ENCODE results near the gene MAPRE3. TPM values are rescaled to one million over a fixed set of nuclear protein-coding genes. Genes with fewer than 3 reads are reported as not detected.
A peak's percentile ranks its signal among the peaks of the same experiment; 100 is the strongest.
"Not testable (repeated sequence)": the region's sequence is repeated elsewhere in the genome, so short reads cannot be mapped to it uniquely, and the experiment has no call there.

MAPRE3 gene
- total RNA-seq, 1 experiment from 2014 or later: 1.6 TPM

- no peak for DNase-seq (ENCODE audit: low read depth)
Observed at GRCh38 chr2:27069961-27070618, 99.7 kb downstream of the MAPRE3 start.

GRCh38 chr2:27070653-27071276 is 100.3 kb downstream of the MAPRE3 start:
- no peak for DNase-seq (ENCODE audit: low read depth)

DNA sequence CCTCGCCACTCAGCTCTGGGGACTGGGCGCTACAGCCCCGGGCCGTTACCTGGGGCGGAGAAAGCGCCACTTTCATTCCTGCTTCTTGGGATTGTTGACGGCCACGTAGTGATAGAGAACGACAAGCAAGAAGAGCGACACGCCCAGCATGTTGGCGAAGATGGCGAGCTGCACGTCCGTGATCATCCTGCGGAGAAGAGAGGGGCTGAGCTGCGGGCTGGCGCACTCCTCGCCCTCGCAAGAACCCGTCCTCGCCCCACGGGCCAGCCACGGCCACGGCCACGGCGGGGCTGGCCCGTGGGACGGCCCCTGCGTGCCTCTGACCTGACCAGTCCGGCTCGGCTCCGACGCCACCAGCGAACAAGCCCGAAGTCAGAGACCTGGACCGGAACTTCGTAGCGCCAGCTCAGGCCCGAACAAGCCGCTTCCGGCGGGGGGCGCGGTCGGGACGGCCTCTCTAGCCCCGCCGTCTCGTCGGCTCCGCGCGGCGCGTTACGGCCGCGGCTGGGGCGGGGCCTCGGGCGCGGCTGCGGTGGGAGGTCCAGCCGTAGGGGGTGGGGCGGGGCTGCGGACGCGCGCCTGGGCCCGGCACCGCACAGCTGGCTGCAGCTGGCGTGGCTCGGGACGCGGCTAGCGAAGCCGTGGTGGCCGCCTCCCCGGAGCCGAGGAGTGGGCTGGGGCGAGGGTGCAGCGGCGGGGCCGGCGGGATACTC is 101.0 kb downstream of the MAPRE3 start, which contains the start of gene OST4:
Gene OST4 (minus strand): TSS at position 378 of the 713 bp plus-strand sequence.
- DNase-seq (ENCODE audit: low read depth): peak; percentile 93

DNA sequence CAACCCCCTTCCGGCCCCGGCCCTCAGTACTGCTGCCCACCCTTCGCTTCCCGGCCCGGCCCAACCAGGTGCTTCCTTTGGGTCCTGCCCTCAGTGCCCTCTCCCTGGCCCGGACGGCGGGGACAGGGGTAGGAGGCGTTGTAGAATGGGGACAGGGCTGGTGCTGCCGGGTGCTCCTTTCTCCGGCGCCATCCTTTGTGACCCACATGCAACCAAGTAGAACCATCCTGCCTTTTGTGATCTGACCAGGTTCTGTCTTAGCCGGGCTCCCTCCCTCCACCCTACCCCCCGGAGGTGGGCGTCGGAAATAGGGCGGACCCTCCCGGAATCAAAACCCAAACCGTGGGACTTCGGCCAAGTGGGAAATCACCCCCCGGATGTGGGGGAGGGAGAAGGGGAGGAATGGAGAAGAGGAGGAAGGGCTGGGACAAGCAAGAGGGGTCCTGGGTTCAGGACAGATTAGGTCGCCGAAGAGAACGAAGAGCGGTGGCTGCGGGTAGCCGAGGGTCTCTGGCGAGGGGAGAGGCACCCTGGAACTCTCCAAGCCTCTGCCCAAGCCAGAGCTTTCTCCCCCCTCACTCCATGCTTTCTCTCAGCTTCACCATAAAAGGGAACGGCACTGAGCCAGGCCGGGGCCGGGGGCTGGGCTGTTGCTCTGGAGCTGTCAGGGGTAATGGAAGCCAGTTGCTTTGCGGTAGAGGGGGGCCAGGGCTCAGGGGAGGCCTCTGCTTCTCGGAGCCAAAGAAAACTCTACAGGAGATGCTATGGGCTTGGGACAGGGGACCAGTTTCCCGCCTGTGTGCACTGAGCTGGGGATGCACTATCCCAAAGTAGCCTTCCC is 101.8 kb downstream of the MAPRE3 start:
- DNase-seq (ENCODE audit: low read depth): peak; percentile 32

DNA sequence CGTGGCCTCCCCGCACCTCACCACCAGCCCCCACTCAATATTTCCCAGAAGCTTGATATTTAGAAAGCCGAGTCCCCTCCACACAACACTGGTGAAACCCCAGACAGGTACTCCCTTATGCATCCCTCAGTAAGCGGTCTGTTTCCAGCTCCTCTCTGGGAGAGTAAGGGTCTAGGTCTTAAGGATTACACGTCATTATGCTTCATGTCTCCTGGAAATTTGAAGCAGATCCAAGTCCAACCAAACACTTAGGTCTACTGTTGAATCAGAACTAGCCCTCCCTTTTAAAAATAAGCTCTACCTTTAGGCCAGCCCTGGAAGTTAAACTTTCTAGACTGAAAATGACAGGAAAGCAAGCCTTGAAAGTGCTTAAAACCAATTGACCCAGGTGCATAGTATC is 102.5 kb downstream of the MAPRE3 start:
- no peak for DNase-seq (ENCODE audit: low read depth)

DNA sequence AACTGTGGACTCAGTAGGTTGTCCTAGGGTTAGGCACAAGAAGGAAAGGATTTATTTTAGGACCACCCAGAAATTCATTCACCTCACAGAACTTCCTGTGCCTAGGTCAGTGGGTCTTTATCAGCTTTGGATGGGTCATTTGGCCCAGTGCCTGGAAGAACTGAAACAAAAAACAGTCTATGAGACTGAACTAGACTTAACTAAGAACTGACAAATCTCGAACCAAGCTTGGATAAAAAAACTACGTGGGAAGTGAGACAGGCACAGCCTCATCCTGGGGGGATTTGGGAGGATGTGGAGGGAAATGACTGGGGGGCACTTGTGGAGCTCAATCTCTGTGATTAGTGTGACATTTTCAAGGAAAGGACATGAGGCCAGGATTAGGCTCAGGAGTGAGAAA is 103.3 kb downstream of the MAPRE3 start:
- DNase-seq (ENCODE audit: low read depth): no peak

- peak; percentile 56 for DNase-seq (ENCODE audit: low read depth)
Observed at GRCh38 chr2:27074738-27075565, 104.5 kb downstream of the MAPRE3 start.

DNA sequence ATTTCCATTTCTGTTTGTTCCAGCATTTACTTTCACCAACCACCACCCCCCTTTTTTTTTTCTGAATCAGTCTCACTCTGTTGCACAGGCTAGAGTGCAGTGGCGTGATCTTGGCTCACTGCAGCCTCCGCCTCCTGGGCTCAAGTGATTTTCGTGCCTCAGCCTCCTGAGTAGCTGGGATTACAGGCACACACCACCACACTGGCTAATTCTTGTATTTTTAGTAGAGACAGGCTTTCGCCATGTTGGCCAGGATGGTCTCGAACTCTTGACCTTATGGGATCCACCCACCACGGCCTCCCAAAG is 105.1 kb downstream of the MAPRE3 start:
- DNase-seq (ENCODE audit: low read depth): not testable (repeated sequence)

- no peak for DNase-seq (ENCODE audit: low read depth)
Observed at GRCh38 chr2:27076323-27076722, 105.9 kb downstream of the MAPRE3 start.

Other genes starting within 250 kb of the MAPRE3 start
- 25.6 and 28.5 TPM in 2 replicates for gene SLC35F6, start 206.4 kb upstream of the MAPRE3 start, total RNA-seq (2014; rRNA removed; shearing (Covaris generic))
- 67.8 and 82.6 TPM in 2 replicates for gene CENPA, start 184.6 kb upstream of the MAPRE3 start, total RNA-seq (2014; rRNA removed; shearing (Covaris generic))
- not detected in 2 replicates for gene DPYSL5, start 122.5 kb upstream of the MAPRE3 start, total RNA-seq (2014; rRNA removed; shearing (Covaris generic))
- gene TMEM214, start 62.3 kb downstream of the MAPRE3 start, total RNA-seq (2014; rRNA removed; shearing (Covaris generic)): 69.5 and 99.8 TPM in 2 replicates
- 29.1 and 32.3 TPM in 2 replicates for gene AGBL5, start 81.0 kb downstream of the MAPRE3 start, total RNA-seq (2014; rRNA removed; shearing (Covaris generic))
- gene OST4, start 101.0 kb downstream of the MAPRE3 start, total RNA-seq (2014; rRNA removed; shearing (Covaris generic)): 784 and 843 TPM in 2 replicates
- gene EMILIN1, start 108.0 kb downstream of the MAPRE3 start, total RNA-seq (2014; rRNA removed; shearing (Covaris generic)): 27.6 and 44.8 TPM in 2 replicates
- gene KHK, start 116.1 kb downstream of the MAPRE3 start, total RNA-seq (2014; rRNA removed; shearing (Covaris generic)): 4.1 and 5.8 TPM in 2 replicates
- 5.2 and 5.3 TPM in 2 replicates for gene CGREF1, start 148.5 kb downstream of the MAPRE3 start, total RNA-seq (2014; rRNA removed; shearing (Covaris generic))
- 0.12 TPM in 1 of 2 replicates, not detected in the other for gene ABHD1, start 153.2 kb downstream of the MAPRE3 start, total RNA-seq (2014; rRNA removed; shearing (Covaris generic))
- 68.0 and 73.1 TPM in 2 replicates for gene PREB, start 164.0 kb downstream of the MAPRE3 start, total RNA-seq (2014; rRNA removed; shearing (Covaris generic))
- gene PRR30, start 168.8 kb downstream of the MAPRE3 start, total RNA-seq (2014; rRNA removed; shearing (Covaris generic)): not detected in 2 replicates
- gene TCF23, start 178.4 kb downstream of the MAPRE3 start, total RNA-seq (2014; rRNA removed; shearing (Covaris generic)): not detected in 2 replicates
- gene ATRAID, start 241.4 kb downstream of the MAPRE3 start, total RNA-seq (2014; rRNA removed; shearing (Covaris generic)): 294 and 342 TPM in 2 replicates
- 32.2 and 38.2 TPM in 2 replicates for gene SLC5A6, start 241.6 kb downstream of the MAPRE3 start, total RNA-seq (2014; rRNA removed; shearing (Covaris generic))
- 22.7 and 32.7 TPM in 2 replicates for gene CAD, start 246.7 kb downstream of the MAPRE3 start, total RNA-seq (2014; rRNA removed; shearing (Covaris generic))